Astrocyte (in vitro differentiated cells and primary cell): Measurements from ENCODE around the gene RUVBL1. TPM values are rescaled to one million over a fixed set of nuclear protein-coding genes. Genes with fewer than 3 reads are reported as not detected.

Experiments used
- DNase-seq: peaks from one replicate; pipeline ENCODE4 v3.0.0-alpha.2; 2010; ENCODE audit warnings: low read depth
- FAIRE-seq: peaks from 2 replicates; lab custom pipeline; 2011; peaks lifted over from hg19 to GRCh38; lab: Jason Lieb, UNC
- H2AFZ ChIP-seq: 2 replicates; pipeline ENCODE4 v1.6.0; 2012; ENCODE audit warnings: low read depth, low read length, inconsistent platforms
- H3K27ac ChIP-seq: 2 replicates; pipeline ENCODE4 v1.5.1; 2011; ENCODE audit warnings: low read depth, low read length, inconsistent platforms
- H3K27me3 ChIP-seq: 2 replicates; pipeline ENCODE4 v1.6.0; 2011; ENCODE audit warnings: low read length, inconsistent platforms; ENCODE audit not compliant: insufficient read depth
- H3K36me3 ChIP-seq: 2 replicates; pipeline ENCODE4 v1.5.1; 2011; ENCODE audit warnings: low read length, inconsistent platforms; ENCODE audit not compliant: insufficient read depth
- H3K4me1 ChIP-seq: 2 replicates; pipeline ENCODE4 v1.5.1; 2011; ENCODE audit warnings: low read length, inconsistent platforms; ENCODE audit not compliant: insufficient read depth
- H3K4me2 ChIP-seq: 2 replicates; pipeline ENCODE4 v1.6.0; 2012; ENCODE audit warnings: low read length, inconsistent platforms
- H3K4me3 ChIP-seq: 2 replicates; pipeline ENCODE4 v1.5.1; 2011; ENCODE audit warnings: low read depth, mild to moderate bottlenecking, low read length, inconsistent platforms; ENCODE audit not compliant: insufficient read depth
- H3K79me2 ChIP-seq: 2 replicates; pipeline ENCODE4 v1.6.0; 2012; ENCODE audit warnings: mild to moderate bottlenecking, low read length, inconsistent platforms; ENCODE audit not compliant: insufficient read depth
- H3K9ac ChIP-seq: 2 replicates; pipeline ENCODE4 v1.6.0; 2012; ENCODE audit warnings: mild to moderate bottlenecking, low read length, inconsistent platforms
- H3K9me3 ChIP-seq: 2 replicates; pipeline ENCODE4 v1.5.1; 2012; ENCODE audit warnings: low read depth, mild to moderate bottlenecking, low read length, inconsistent platforms; ENCODE audit not compliant: insufficient read depth
- H4K20me1 ChIP-seq: 2 replicates; pipeline ENCODE4 v1.6.0; 2012; ENCODE audit warnings: low read length, inconsistent platforms; ENCODE audit not compliant: insufficient read depth
- H3K27ac Mint-ChIP-seq: one replicate; pipeline ENCODE4 v1.8.0; 2021; ENCODE audit warnings: mild to moderate bottlenecking, mixed read lengths; ENCODE audit not compliant: unreplicated experiment
- H3K27me3 Mint-ChIP-seq: one replicate; pipeline ENCODE4 v1.8.0; 2021; ENCODE audit warnings: low read depth, mixed read lengths; ENCODE audit not compliant: unreplicated experiment
- H3K36me3 Mint-ChIP-seq: one replicate; pipeline ENCODE4 v1.8.0; 2021; ENCODE audit warnings: low read depth, mixed read lengths; ENCODE audit not compliant: unreplicated experiment
- H3K4me1 Mint-ChIP-seq: one replicate; pipeline ENCODE4 v1.8.0; 2021; ENCODE audit warnings: low read depth, mixed read lengths; ENCODE audit not compliant: unreplicated experiment
- H3K4me3 Mint-ChIP-seq: one replicate; pipeline ENCODE4 v1.8.0; 2021; ENCODE audit warnings: mild to moderate bottlenecking, moderate library complexity, mixed read lengths; ENCODE audit not compliant: unreplicated experiment
- H3K9me3 Mint-ChIP-seq: one replicate; pipeline ENCODE4 v1.8.0; 2021; ENCODE audit warnings: mild to moderate bottlenecking, mixed read lengths; ENCODE audit not compliant: unreplicated experiment
- CTCF ChIP-seq: IDR thresholded peaks from 2 replicates; pipeline ENCODE4 v1.5.1; 2011; ENCODE audit warnings: low read depth, mild to moderate bottlenecking, inconsistent platforms, low read length, moderate library complexity; ENCODE audit not compliant: insufficient read depth
- EZH2 ChIP-seq: IDR thresholded peaks from 2 replicates; pipeline ENCODE4 v1.6.1; 2012; ENCODE audit warnings: mild to moderate bottlenecking, low read length, inconsistent platforms; ENCODE audit not compliant: insufficient read depth
- total RNA-seq: library from RNA; stranded (reverse); gene quantifications from 2 replicates; pipeline ENCODE4 v1.2.1, GENCODE V29; 2021

Gene RUVBL1
- total RNA-seq, 1 donor from 2014 or later: 43.0 TPM

- FAIRE-seq: no peak
- no peak overlapping the region for H3K27ac Mint-ChIP-seq
- peaks cover under 1% of the 10 kb centered on the region for H3K4me1 Mint-ChIP-seq
Measured at GRCh38 chr3:128100638-128101037, 23.0 kb downstream of the RUVBL1 start.

GRCh38 chr3:128100161-128100560 lies 23.5 kb downstream of the RUVBL1 start:
- Histone ChIP-seq H3K27ac (no peak overlapping the region), H3K9me3 (no peaks in the 10 kb centered on the region), H3K27me3 (no peaks in the 10 kb centered on the region), H3K4me3 (no peak overlapping the region), H4K20me1 (peaks cover 9% of the 10 kb centered on the region), H3K4me2 (no peak overlapping the region), H2AFZ (no peak overlapping the region), H3K36me3 (peaks cover 31% of the 10 kb centered on the region), H3K9ac (no peak overlapping the region), H3K4me1 (peaks cover 6% of the 10 kb centered on the region), H3K79me2 (no peaks in the 10 kb centered on the region)
- no peaks in the 10 kb centered on the region for H3K27me3 Mint-ChIP-seq
- no peak for TF ChIP-seq EZH2
- no peak for TF ChIP-seq CTCF
- no peak overlapping the region for H3K4me3 Mint-ChIP-seq
- DNase-seq (no peak), FAIRE-seq (no peak)
- H3K4me1 Mint-ChIP-seq: peaks cover 6% of the 10 kb centered on the region
- H3K27ac Mint-ChIP-seq: no peak overlapping the region
- no peaks in the 10 kb centered on the region for H3K9me3 Mint-ChIP-seq
- H3K36me3 Mint-ChIP-seq: peaks cover 21% of the 10 kb centered on the region

More at GRCh38 chr3:128100638-128101037, 23.0 kb downstream of the RUVBL1 start:
- Mint-ChIP-seq H3K4me3 (no peak overlapping the region), H3K9me3 (no peaks in the 10 kb centered on the region), H3K36me3 (peaks cover 21% of the 10 kb centered on the region), H3K27me3 (no peaks in the 10 kb centered on the region)
- peaks cover 5% of the 10 kb centered on the region for H4K20me1 ChIP-seq
- H3K4me3 ChIP-seq: no peak overlapping the region
- no peaks in the 10 kb centered on the region for H3K79me2 ChIP-seq
- H3K36me3 ChIP-seq: peaks cover 31% of the 10 kb centered on the region
- H3K9me3 ChIP-seq: no peaks in the 10 kb centered on the region
- H3K27me3 ChIP-seq: no peaks in the 10 kb centered on the region
- H2AFZ ChIP-seq: no peak overlapping the region
- no peak for TF ChIP-seq CTCF
- TF ChIP-seq EZH2: no peak
- H3K27ac ChIP-seq: no peak overlapping the region
- peaks cover 1% of the 10 kb centered on the region for H3K4me1 ChIP-seq
- no peak overlapping the region for H3K9ac ChIP-seq
- H3K4me2 ChIP-seq: no peak overlapping the region
- no peak for DNase-seq

- H3K79me2 ChIP-seq: no peaks in the 10 kb centered on the region
- TF ChIP-seq CTCF (no peak), EZH2 (no peak)
- peaks cover 25% of the 10 kb centered on the region for H4K20me1 ChIP-seq
- peaks cover 9% of the 10 kb centered on the region for H3K4me1 Mint-ChIP-seq
- H3K4me3 ChIP-seq: no peak overlapping the region
- no peak overlapping the region for H3K4me2 ChIP-seq
- H3K36me3 ChIP-seq: peaks cover 25% of the 10 kb centered on the region
- peaks cover 22% of the 10 kb centered on the region for H3K36me3 Mint-ChIP-seq
- DNase-seq (no peak), FAIRE-seq (no peak)
- no peak overlapping the region for H3K27ac ChIP-seq
- H3K27me3 ChIP-seq: no peaks in the 10 kb centered on the region
- H3K9me3 ChIP-seq: no peaks in the 10 kb centered on the region
- H3K9me3 Mint-ChIP-seq: no peaks in the 10 kb centered on the region
- peaks cover 17% of the 10 kb centered on the region for H3K4me1 ChIP-seq
- no peak overlapping the region for H2AFZ ChIP-seq
- no peak overlapping the region for H3K9ac ChIP-seq
- no peaks in the 10 kb centered on the region for H3K27me3 Mint-ChIP-seq
- no peak overlapping the region for H3K4me3 Mint-ChIP-seq
- no peak overlapping the region for H3K27ac Mint-ChIP-seq
Measured at GRCh38 chr3:128098234-128098633, 25.4 kb downstream of the RUVBL1 start.
